Stimulated activated CD8-positive, alpha-beta memory T cell treated with anti-CD3 and anti-CD28 coated beads, Interleukin-4, amount 100 ng/mL, for 48 hours (primary cell): Measurements from ENCODE around the gene ZDBF2.
"Not testable (repeated sequence)": the region's sequence is repeated elsewhere in the genome, so short reads cannot be mapped to it uniquely, and the experiment has no call there.

ENCODE experiments used
- DNase-seq: peaks from one replicate; pipeline ENCODE4 v3.0.0-alpha.2; 2020

ZDBF2 gene

GRCh38 chr2:206324869-206325268, 50.4 kb downstream of the ZDBF2 start:
- no peak for DNase-seq

- no peak for DNase-seq
Measured at GRCh38 chr2:206328974-206329373, 54.5 kb downstream of the ZDBF2 start.

GRCh38 chr2:206336861-206337260, 62.4 kb downstream of the ZDBF2 start:
- no peak for DNase-seq

- no peak for DNase-seq
Measured at GRCh38 chr2:206337956-206338355, 63.5 kb downstream of the ZDBF2 start.

- no peak for DNase-seq
Measured at GRCh38 chr2:206341396-206341795, 66.9 kb downstream of the ZDBF2 start.

- no peak for DNase-seq
Measured at GRCh38 chr2:206343144-206343543, 68.7 kb downstream of the ZDBF2 start.

- DNase-seq, result no peak
Measured at GRCh38 chr2:206343816-206344215, 69.4 kb downstream of the ZDBF2 start.

GRCh38 chr2:206345606-206346005, 71.1 kb downstream of the ZDBF2 start:
- no peak for DNase-seq

- DNase-seq, result no peak
Measured at GRCh38 chr2:206349375-206349774, 74.9 kb downstream of the ZDBF2 start.

- no peak for DNase-seq
Measured at GRCh38 chr2:206352571-206352970, 78.1 kb downstream of the ZDBF2 start.

- DNase-seq, result no peak
Measured at GRCh38 chr2:206353685-206354084, 79.2 kb downstream of the ZDBF2 start.

GRCh38 chr2:206354129-206354528, 79.7 kb downstream of the ZDBF2 start:
- no peak for DNase-seq

GRCh38 chr2:206356840-206357239, 82.4 kb downstream of the ZDBF2 start:
- DNase-seq, result not testable (repeated sequence)

GRCh38 chr2:206360840-206361239, 86.4 kb downstream of the ZDBF2 start:
- not testable (repeated sequence) for DNase-seq

GRCh38 chr2:206361407-206362045, 87.1 kb downstream of the ZDBF2 start:
- peak; percentile 36 for DNase-seq
